GM12891 (cell line): ENCODE measurements around the gene BROX.

Experiments used
- DNase-seq: peaks from one replicate; pipeline ENCODE4 v3.0.0; 2011; ENCODE audit warnings: low spot score; ENCODE audit not compliant: insufficient read length
- FAIRE-seq: peaks from 2 replicates; lab custom pipeline; 2011; peaks lifted over from hg19 to GRCh38; lab: Jason Lieb, UNC
- PAX5 ChIP-seq: IDR thresholded peaks from 2 replicates; pipeline ENCODE4 v1.6.1; 2011; ENCODE audit warnings: low read length, moderate library complexity, mild to moderate bottlenecking; ENCODE audit not compliant: insufficient read depth, severe bottlenecking
- POLR2A ChIP-seq: IDR thresholded peaks from 2 replicates; pipeline ENCODE4 v1.6.1; 2011; ENCODE audit warnings: low read depth, low read length, control low read depth
- POLR2AphosphoS5 ChIP-seq: IDR thresholded peaks from 2 replicates; pipeline ENCODE4 v1.6.1; 2011; ENCODE audit warnings: low read depth, low read length, control low read depth
- POU2F2 ChIP-seq: IDR thresholded peaks from 2 replicates; pipeline ENCODE4 v1.6.1; 2011; ENCODE audit warnings: low read depth, mild to moderate bottlenecking, control low read depth, low read length, moderate library complexity
- SPI1 ChIP-seq: IDR thresholded peaks from 2 replicates; pipeline ENCODE4 v1.6.1; 2011; ENCODE audit warnings: low read depth, low read length, control low read depth
- TAF1 ChIP-seq: IDR thresholded peaks from 2 replicates; pipeline ENCODE4 v1.6.1; 2011; ENCODE audit warnings: low read depth, low read length, control low read depth

Gene BROX

DNA sequence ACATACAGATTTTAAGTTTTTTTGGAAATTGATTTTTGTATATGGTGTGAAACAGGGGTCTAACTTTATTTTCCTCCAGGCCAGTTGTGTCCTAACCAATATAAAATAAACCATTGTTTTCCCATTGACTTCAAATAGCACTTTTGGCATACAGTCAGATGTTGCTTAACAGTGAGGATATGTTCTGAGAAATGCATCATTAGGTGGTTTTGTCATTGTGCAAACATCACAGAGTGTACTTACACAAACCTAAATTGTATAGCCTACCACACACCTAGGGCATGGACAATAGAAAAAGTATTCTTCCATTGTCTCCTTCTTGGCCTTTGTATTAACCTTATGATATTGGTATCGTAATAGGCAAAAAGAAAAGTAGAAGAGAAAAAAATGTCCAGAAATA is 65.1 kb downstream of the BROX start:
- no peak for TF ChIP-seq POLR2A
- TF ChIP-seq POU2F2: no peak
- TF ChIP-seq TAF1: no peak
- no peak for TF ChIP-seq POLR2AphosphoS5
- no peak for TF ChIP-seq PAX5
- TF ChIP-seq SPI1: no peak

DNA sequence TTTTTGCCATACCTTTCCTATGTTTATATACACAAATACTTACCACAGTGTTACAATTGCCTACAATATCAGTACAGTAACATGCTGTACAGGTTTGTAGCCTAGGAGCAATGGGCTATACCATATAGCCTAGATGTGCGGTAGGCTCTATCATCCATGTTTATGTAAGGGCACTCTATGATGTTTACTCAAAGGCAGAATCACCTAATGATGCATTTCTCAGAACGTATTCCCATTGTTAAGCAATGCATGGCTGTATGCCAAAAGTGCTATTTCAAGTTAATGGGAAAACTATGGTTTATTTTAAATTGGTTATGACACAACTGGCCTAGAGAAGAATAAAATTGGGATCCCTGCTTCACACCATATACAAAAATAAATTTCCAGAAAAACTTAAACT is 65.6 kb downstream of the BROX start:
- no peak for TF ChIP-seq TAF1
- no peak for TF ChIP-seq PAX5
- TF ChIP-seq POLR2AphosphoS5: no peak
- TF ChIP-seq POU2F2: no peak
- no peak for TF ChIP-seq POLR2A
- TF ChIP-seq SPI1: no peak
- FAIRE-seq (no peak), DNase-seq (no peak)

More for the DNA sequence above, 65.1 kb downstream of the BROX start:
- no peak for FAIRE-seq
- no peak for DNase-seq

GRCh38 chr1:222781251-222781650 is 68.9 kb downstream of the BROX start:
- TF ChIP-seq POU2F2: no peak
- no peak for TF ChIP-seq PAX5
- TF ChIP-seq TAF1: no peak
- no peak for TF ChIP-seq POLR2AphosphoS5
- no peak for TF ChIP-seq POLR2A
- no peak for TF ChIP-seq SPI1
- no peak for FAIRE-seq
- DNase-seq: no peak

- FAIRE-seq (no peak), DNase-seq (no peak)
- TF ChIP-seq SPI1 (no peak), TAF1 (no peak), POU2F2 (no peak), PAX5 (no peak), POLR2A (no peak), POLR2AphosphoS5 (no peak)
These were observed 70.7 kb downstream of the BROX start for GRCh38 chr1:222783051-222783450.

DNA sequence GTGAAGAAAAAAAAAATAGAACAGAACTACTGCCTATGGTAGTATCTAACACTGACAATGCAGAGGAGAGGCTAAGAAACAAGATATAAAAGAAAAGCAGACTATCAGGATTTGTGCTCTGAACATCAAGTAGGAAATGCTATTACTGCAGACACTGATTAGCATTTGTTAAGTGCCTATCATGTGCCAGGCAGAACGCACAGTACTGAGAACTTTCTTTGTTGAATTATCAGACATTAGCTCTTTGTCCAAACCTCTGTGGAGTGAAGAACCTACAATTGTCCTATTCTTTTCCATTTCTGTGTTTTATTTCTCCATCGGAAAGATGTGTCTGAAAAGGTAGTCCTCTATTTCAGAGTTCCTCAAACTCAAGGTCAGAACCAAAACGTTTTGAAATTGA is 72.0 kb downstream of the BROX start:
- TF ChIP-seq PAX5 (no peak), POLR2AphosphoS5 (no peak), SPI1 (no peak), POLR2A (no peak), TAF1 (no peak), POU2F2 (no peak)
- FAIRE-seq: no peak
- DNase-seq: no peak
